Measurements from ENCODE around the gene ZNF71.

Gene ZNF71

GRCh38 chr19:56594783-56595547 lies at the start of gene ZNF71:
ZNF71 (plus strand) TSS chr19:56595302; CDS start chr19:56601559, 6,257 bp downstream.
- DNase-seq (ENCODE audit: low read depth), result peak; percentile 37

- DNase-seq (ENCODE audit: low read depth), result no peak
These were observed 47.6 kb upstream of the ZNF71 start for GRCh38 chr19:56547535-56547934.

- no peak for DNase-seq (ENCODE audit: low read depth)
These were observed 40.7 kb upstream of the ZNF71 start for GRCh38 chr19:56554272-56554869.

GRCh38 chr19:56562766-56563165 lies 32.3 kb upstream of the ZNF71 start:
- DNase-seq (ENCODE audit: low read depth), result no peak

GRCh38 chr19:56566904-56567273 lies 28.2 kb upstream of the ZNF71 start:
- DNase-seq (ENCODE audit: low read depth), result no peak

- DNase-seq (ENCODE audit: low read depth), result peak; percentile 64
These were observed 27.6 kb upstream of the ZNF71 start, which contains the start of gene ZNF470 for GRCh38 chr19:56567274-56568120. ZNF470 (plus strand) TSS chr19:56567468; CDS start chr19:56570312, 2,844 bp downstream.

GRCh38 chr19:56572589-56572988 lies 22.5 kb upstream of the ZNF71 start:
- no peak for DNase-seq (ENCODE audit: low read depth)

- no peak for DNase-seq (ENCODE audit: low read depth)
These were observed 21.2 kb upstream of the ZNF71 start for GRCh38 chr19:56573914-56574313.

- no peak for DNase-seq (ENCODE audit: low read depth)
These were observed 17.1 kb upstream of the ZNF71 start for GRCh38 chr19:56577719-56578602.

- DNase-seq (ENCODE audit: low read depth), result no peak
These were observed 688 bp upstream of the ZNF71 start for GRCh38 chr19:56594446-56594782.

GRCh38 chr19:56595548-56595899 lies 422 bp downstream of the ZNF71 start:
- DNase-seq (ENCODE audit: low read depth), result peak; percentile 10

GRCh38 chr19:56596676-56597075 lies 1.6 kb downstream of the ZNF71 start:
- no peak for DNase-seq (ENCODE audit: low read depth)

GRCh38 chr19:56597696-56598095 lies 2.6 kb downstream of the ZNF71 start:
- DNase-seq (ENCODE audit: low read depth), result peak; percentile 3

GRCh38 chr19:56601375-56601774 lies 6.3 kb downstream of the ZNF71 start:
- DNase-seq (ENCODE audit: low read depth), result no peak

GRCh38 chr19:56603829-56604228 lies 8.7 kb downstream of the ZNF71 start:
- DNase-seq (ENCODE audit: low read depth), result no peak

- no peak for DNase-seq (ENCODE audit: low read depth)
These were observed 13.3 kb downstream of the ZNF71 start for GRCh38 chr19:56608274-56608964.

GRCh38 chr19:56611288-56611687 lies 16.2 kb downstream of the ZNF71 start:
- DNase-seq (ENCODE audit: low read depth), result no peak

- no peak for DNase-seq (ENCODE audit: low read depth)
These were observed 17.6 kb downstream of the ZNF71 start for GRCh38 chr19:56612737-56613136.

- DNase-seq (ENCODE audit: low read depth), result no peak
These were observed 18.5 kb downstream of the ZNF71 start for GRCh38 chr19:56613639-56614038.

GRCh38 chr19:56617531-56617930 lies 22.4 kb downstream of the ZNF71 start:
- DNase-seq (ENCODE audit: low read depth), result no peak

GRCh38 chr19:56619121-56619520 lies 24.0 kb downstream of the ZNF71 start:
- DNase-seq (ENCODE audit: low read depth), result no peak

Measured in GM04503 (cell line).